PC-9 (cell line): ENCODE measurements around the gene DENND1A. TPM values are rescaled to one million over a fixed set of nuclear protein-coding genes. Genes with fewer than 3 reads are reported as not detected.

Experiments used
- BruUV-seq: library from RNA; stranded (reverse); fragments of 400-500 nt; replicated peaks from 2 replicates; lab custom pipeline; 2021; lab: Mats Ljungman, UMichigan
- CTCF ChIA-PET: fragments of 300-600 bp; sonication (Branson Sonifier 250); formaldehyde crosslinking; loops from one replicate; lab custom pipeline; 2022; ENCODE audit warnings: antibody characterized with exemption; lab: Charles Lee
- POLR2A ChIA-PET: fragments of 300-600 bp; sonication (Branson Sonifier 250); formaldehyde crosslinking; loops from one replicate; lab custom pipeline; 2022; ENCODE audit warnings: antibody characterized with exemption; ENCODE audit not compliant: unreplicated experiment; lab: Charles Lee
- DNase-seq, 2 experiments: peaks; one replicate each; pipeline versions ENCODE4 v3.0.0 to v3.0.0-alpha.2; 2015 to 2022; ENCODE audit warnings: mixed read lengths in 1 of 2
- H2AFZ ChIP-seq: fragments of 200-600 bp; sonication (generic); 2 replicates; pipeline ENCODE4 v1.8.1; 2017; ENCODE audit warnings: antibody characterized with exemption
- H3F3A ChIP-seq: fragments of 200-600 bp; sonication (generic); 2 replicates; pipeline ENCODE4 v1.8.1; 2017; ENCODE audit warnings: antibody characterized with exemption, mild to moderate bottlenecking, low read depth; ENCODE audit not compliant: insufficient read depth
- H3K27ac ChIP-seq: fragments of 200-600 bp; sonication (generic); 2 replicates; pipeline ENCODE4 v1.6.1; 2016; ENCODE audit warnings: mixed run types
- H3K27me3 ChIP-seq: fragments of 200-600 bp; sonication (generic); 2 replicates; pipeline ENCODE4 v1.6.1; 2016; ENCODE audit warnings: low read depth, mixed run types; ENCODE audit not compliant: insufficient read depth
- H3K36me3 ChIP-seq: fragments of 200-600 bp; sonication (generic); 2 replicates; pipeline ENCODE4 v1.6.1; 2016; ENCODE audit warnings: low read depth, mixed run types
- H3K4me1 ChIP-seq: fragments of 200-600 bp; sonication (generic); replicated peaks from 2 replicates; pipeline ENCODE4 v1.6.1; 2016; ENCODE audit warnings: mixed run types; ENCODE audit not compliant: insufficient read depth
- H3K4me2 ChIP-seq: fragments of 200-600 bp; sonication (generic); 2 replicates; pipeline ENCODE4 v1.6.1; 2017; ENCODE audit warnings: mixed run types
- H3K4me3 ChIP-seq: fragments of 200-600 bp; sonication (generic); 2 replicates; pipeline ENCODE4 v1.6.1; 2016; ENCODE audit warnings: mixed run types
- H3K79me2 ChIP-seq: fragments of 200-600 bp; sonication (generic); 2 replicates; pipeline ENCODE4 v1.6.1; 2017; ENCODE audit warnings: low read depth, mixed run types
- H3K9me2 ChIP-seq: fragments of 200-600 bp; sonication (generic); 2 replicates; pipeline ENCODE4 v1.8.1; 2017; ENCODE audit warnings: mild to moderate bottlenecking; ENCODE audit not compliant: insufficient read depth
- H3K9me3 ChIP-seq: fragments of 200-600 bp; sonication (generic); 2 replicates; pipeline ENCODE4 v1.8.1; 2016; ENCODE audit warnings: low read depth; ENCODE audit not compliant: insufficient read depth
- H4K20me1 ChIP-seq: fragments of 200-600 bp; sonication (generic); 2 replicates; pipeline ENCODE4 v1.8.1; 2017; ENCODE audit not compliant: insufficient read depth
- EZH2 ChIP-seq: fragments of 200-600 bp; sonication (generic); IDR thresholded peaks from 2 replicates; pipeline ENCODE4 v1.8.0; 2017; ENCODE audit warnings: antibody characterized with exemption, low read depth
- intact Hi-C: fragments of 100-400 bp; cut with micrococcal nuclease; formaldehyde crosslinking; loops from one replicate; pipeline ENCODE4 v1.10.0; 2022; ENCODE audit not compliant: unreplicated experiment
- total RNA-seq: library from RNA; stranded (reverse); gene quantifications from 2 replicates; pipeline ENCODE4 v1.2.3, GENCODE V29; 2021
- TF ChIP-seq, protein P1 (sequence below): fragments of 200-600 bp; sonication (generic); conservative IDR thresholded peaks from 2 replicates; pipeline ENCODE4 v1.6.1; 2017; ENCODE audit warnings: mixed run types, antibody characterized with exemption, mild to moderate bottlenecking, moderate library complexity

DENND1A gene
- total RNA-seq, 1 experiment from 2014 or later: 37.7 TPM

DNA sequence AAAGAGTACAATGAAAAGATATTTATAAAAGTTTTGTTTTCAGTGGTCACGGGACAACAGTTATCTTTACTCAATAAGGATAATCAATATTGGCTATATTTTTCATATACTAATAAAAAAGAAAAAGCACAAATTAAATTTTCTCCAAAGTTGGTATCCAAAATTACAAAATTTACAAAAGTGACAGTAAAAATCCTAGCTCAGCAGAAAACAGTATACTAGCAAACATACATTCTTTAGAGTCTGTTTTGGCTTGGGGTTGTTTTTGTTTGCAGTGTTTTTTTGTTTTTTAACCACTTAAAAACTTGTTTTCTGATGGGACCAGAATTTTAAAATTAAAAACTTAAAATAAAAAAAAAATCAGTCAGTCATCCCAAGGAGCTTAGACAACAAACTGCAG is 183.2 kb downstream of the DENND1A start:
- POLR2A ChIA-PET: no interaction called here
- no TSS peak for BruUV-seq
- H3K4me3 ChIP-seq: no peak overlapping the region
- no peak overlapping the region for H2AFZ ChIP-seq
- no peak overlapping the region for H3K27ac ChIP-seq
- no peaks in the 10 kb centered on the region for H3K36me3 ChIP-seq
- TF ChIP-seq, protein P1, sequence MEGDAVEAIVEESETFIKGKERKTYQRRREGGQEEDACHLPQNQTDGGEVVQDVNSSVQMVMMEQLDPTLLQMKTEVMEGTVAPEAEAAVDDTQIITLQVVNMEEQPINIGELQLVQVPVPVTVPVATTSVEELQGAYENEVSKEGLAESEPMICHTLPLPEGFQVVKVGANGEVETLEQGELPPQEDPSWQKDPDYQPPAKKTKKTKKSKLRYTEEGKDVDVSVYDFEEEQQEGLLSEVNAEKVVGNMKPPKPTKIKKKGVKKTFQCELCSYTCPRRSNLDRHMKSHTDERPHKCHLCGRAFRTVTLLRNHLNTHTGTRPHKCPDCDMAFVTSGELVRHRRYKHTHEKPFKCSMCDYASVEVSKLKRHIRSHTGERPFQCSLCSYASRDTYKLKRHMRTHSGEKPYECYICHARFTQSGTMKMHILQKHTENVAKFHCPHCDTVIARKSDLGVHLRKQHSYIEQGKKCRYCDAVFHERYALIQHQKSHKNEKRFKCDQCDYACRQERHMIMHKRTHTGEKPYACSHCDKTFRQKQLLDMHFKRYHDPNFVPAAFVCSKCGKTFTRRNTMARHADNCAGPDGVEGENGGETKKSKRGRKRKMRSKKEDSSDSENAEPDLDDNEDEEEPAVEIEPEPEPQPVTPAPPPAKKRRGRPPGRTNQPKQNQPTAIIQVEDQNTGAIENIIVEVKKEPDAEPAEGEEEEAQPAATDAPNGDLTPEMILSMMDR: no peak
- no peak for TF ChIP-seq EZH2
- H3K27me3 ChIP-seq: no peaks in the 10 kb centered on the region
- no peaks in the 10 kb centered on the region for H3K4me1 ChIP-seq
- H3F3A ChIP-seq: no peaks in the 10 kb centered on the region
- no peaks in the 10 kb centered on the region for H3K79me2 ChIP-seq
- no peak for DNase-seq
- H3K9me2 ChIP-seq: no peaks in the 10 kb centered on the region
- CTCF ChIA-PET: no interaction called here
- intact Hi-C loops: no loop called here
- H3K4me2 ChIP-seq: no peak overlapping the region
- H3K9me3 ChIP-seq: no peaks in the 10 kb centered on the region
- no peaks in the 10 kb centered on the region for H4K20me1 ChIP-seq

DNA sequence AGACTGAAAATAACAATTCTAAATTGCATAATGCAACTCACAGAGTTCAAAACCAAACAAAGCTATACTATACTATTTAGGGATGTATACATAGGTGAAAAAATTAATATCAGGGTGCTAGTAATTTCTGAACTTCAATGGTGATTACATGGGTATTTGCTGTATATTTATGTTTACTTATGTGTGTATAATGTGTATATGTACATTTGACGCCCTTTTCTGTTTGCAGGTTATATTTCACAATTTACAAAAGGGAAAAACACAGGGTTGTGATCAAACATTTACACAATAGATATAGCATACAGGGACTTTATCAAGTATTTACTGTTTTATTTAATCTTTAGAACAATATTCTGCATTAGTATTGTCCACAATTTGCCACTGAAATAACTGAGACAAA is 184.0 kb downstream of the DENND1A start:
- Histone ChIP-seq H3K36me3 (no peaks in the 10 kb centered on the region), H3F3A (no peaks in the 10 kb centered on the region), H3K27ac (no peak overlapping the region), H3K27me3 (no peaks in the 10 kb centered on the region), H3K4me3 (no peak overlapping the region), H4K20me1 (no peaks in the 10 kb centered on the region), H3K4me2 (no peak overlapping the region), H3K4me1 (no peaks in the 10 kb centered on the region), H3K9me2 (no peaks in the 10 kb centered on the region), H3K79me2 (no peaks in the 10 kb centered on the region), H2AFZ (no peak overlapping the region), H3K9me3 (no peaks in the 10 kb centered on the region)
- TF ChIP-seq, protein P1: no peak
- no peak for TF ChIP-seq EZH2
- no peak for DNase-seq
- no TSS peak for BruUV-seq
- ChIA-PET POLR2A (no interaction called here), CTCF (no interaction called here)
- intact Hi-C loops: no loop called here

DNA sequence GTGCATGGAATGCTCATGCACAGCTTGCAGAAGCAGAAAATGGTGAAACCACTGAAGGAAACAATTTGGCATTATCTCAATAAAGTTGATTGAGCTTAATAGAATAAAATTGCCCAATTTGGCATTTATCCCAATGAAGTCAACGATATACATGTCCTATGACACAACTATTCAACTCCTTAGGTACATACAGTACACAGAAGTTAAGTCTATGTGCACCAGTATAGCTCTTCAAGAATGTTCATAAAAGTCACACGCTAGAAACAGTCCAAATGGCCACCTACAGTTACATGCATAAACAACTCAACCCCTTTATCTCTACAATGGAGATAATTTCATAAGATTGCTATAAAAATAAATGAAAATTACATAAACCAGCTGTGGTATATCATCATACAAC is 184.5 kb downstream of the DENND1A start:
- DNase-seq: no peak
- TF ChIP-seq, protein P1: no peak
- TF ChIP-seq EZH2: no peak
- Histone ChIP-seq H3K4me1 (no peaks in the 10 kb centered on the region), H3K27ac (no peak overlapping the region), H2AFZ (no peak overlapping the region), H3K4me2 (no peak overlapping the region), H3F3A (no peaks in the 10 kb centered on the region), H4K20me1 (0 out of 2 replicates have a peak, but pooled peaks cover 2% of the 10 kb centered on the region), H3K27me3 (no peaks in the 10 kb centered on the region), H3K79me2 (no peaks in the 10 kb centered on the region), H3K9me3 (no peaks in the 10 kb centered on the region), H3K36me3 (no peaks in the 10 kb centered on the region), H3K9me2 (no peaks in the 10 kb centered on the region), H3K4me3 (no peak overlapping the region)
- ChIA-PET POLR2A (no interaction called here), CTCF (no interaction called here)
- BruUV-seq: no TSS peak
- intact Hi-C loops: no loop called here
